Kidney capillary endothelial cell (primary cell): Measurements from ENCODE around the gene KIDINS220.

ENCODE experiments used
- DNase-seq: peaks from one replicate; pipeline ENCODE4 v3.0.0-alpha.2; 2018; ENCODE audit warnings: low spot score

KIDINS220 gene

GRCh38 chr2:8805278-8806210, 31.9 kb downstream of the KIDINS220 start:
- peak; percentile 0 for DNase-seq

GRCh38 chr2:8803658-8804379, 33.6 kb downstream of the KIDINS220 start:
- peak; percentile 60 for DNase-seq

- DNase-seq = no peak
These were observed 34.7 kb downstream of the KIDINS220 start for GRCh38 chr2:8802741-8803140.

GRCh38 chr2:8800821-8801220, 36.6 kb downstream of the KIDINS220 start:
- no peak for DNase-seq

- DNase-seq = no peak
These were observed 37.2 kb downstream of the KIDINS220 start for GRCh38 chr2:8800218-8800617.

- DNase-seq = no peak
These were observed 38.4 kb downstream of the KIDINS220 start for GRCh38 chr2:8799004-8799403.

- DNase-seq = no peak
These were observed 39.0 kb downstream of the KIDINS220 start for GRCh38 chr2:8798393-8798792.

GRCh38 chr2:8797682-8798081, 39.7 kb downstream of the KIDINS220 start:
- no peak for DNase-seq

- DNase-seq = no peak
These were observed 40.4 kb downstream of the KIDINS220 start for GRCh38 chr2:8796878-8797550.

- DNase-seq = no peak
These were observed 41.0 kb downstream of the KIDINS220 start for GRCh38 chr2:8796315-8796848.

- no peak for DNase-seq
These were observed 42.2 kb downstream of the KIDINS220 start for GRCh38 chr2:8794923-8795825.

- no peak for DNase-seq
These were observed 46.7 kb downstream of the KIDINS220 start for GRCh38 chr2:8790739-8791162.

- DNase-seq = no peak
These were observed 51.0 kb downstream of the KIDINS220 start for GRCh38 chr2:8786463-8786862.

GRCh38 chr2:8779795-8780671, 57.4 kb downstream of the KIDINS220 start:
- DNase-seq = no peak

- DNase-seq = no peak
These were observed 63.0 kb downstream of the KIDINS220 start for GRCh38 chr2:8774371-8774770.

GRCh38 chr2:8767324-8767723, 70.1 kb downstream of the KIDINS220 start:
- DNase-seq = no peak

GRCh38 chr2:8761529-8762164, 75.8 kb downstream of the KIDINS220 start:
- peak; percentile 41 for DNase-seq

GRCh38 chr2:8756716-8757115, 80.7 kb downstream of the KIDINS220 start:
- no peak for DNase-seq

GRCh38 chr2:8756230-8756629, 81.2 kb downstream of the KIDINS220 start:
- no peak for DNase-seq
